G401 (cell line): ENCODE measurements around the gene NME7. TPM values are rescaled to one million over a fixed set of nuclear protein-coding genes. Genes with fewer than 3 reads are reported as not detected.

Source experiments
- DNase-seq: peaks from one replicate; pipeline ENCODE4 v3.0.0-alpha.2; 2015; ENCODE audit warnings: low spot score
- in situ Hi-C: cut with HindIII; loops from 2 replicates; pipeline ENCODE4 v1.10.0; 2016; ENCODE audit warnings: low sequenced_read_pairs, mixed read lengths
- total RNA-seq: library from RNA; depleted of rRNA; stranded (reverse); fragments of >200 nt; shearing (Covaris generic); gene quantifications from 2 replicates; pipeline ENCODE4 v1.2.3, GENCODE V29; 2014

NME7 gene
- total RNA-seq, 1 experiment from 2014 or later: 15.4 TPM

GRCh38 chr1:169117599-169117998 is 250.0 kb downstream of the NME7 start:
- no peak for DNase-seq
- in situ Hi-C loops: no loop called here

DNA sequence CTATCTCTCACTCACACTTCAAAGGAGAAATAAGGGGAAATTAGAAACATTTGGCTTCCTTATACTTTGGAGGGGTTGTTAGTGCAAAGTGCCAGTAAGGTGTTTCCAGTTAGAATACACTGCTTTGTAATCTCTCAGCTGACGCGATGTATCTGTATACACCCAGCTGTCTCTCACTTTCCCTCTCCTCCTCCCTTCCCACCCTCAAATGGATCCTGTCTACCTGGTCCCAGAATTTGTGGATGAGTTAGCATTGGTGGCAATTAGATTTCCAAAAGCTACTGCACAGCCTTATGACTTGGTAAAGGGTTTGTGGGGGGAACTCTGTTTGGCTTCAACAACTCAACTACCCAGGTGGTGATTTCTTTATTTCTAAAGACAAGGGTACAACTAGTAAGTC is 250.6 kb downstream of the NME7 start:
- in situ Hi-C loops: no loop called here
- DNase-seq: no peak

DNA sequence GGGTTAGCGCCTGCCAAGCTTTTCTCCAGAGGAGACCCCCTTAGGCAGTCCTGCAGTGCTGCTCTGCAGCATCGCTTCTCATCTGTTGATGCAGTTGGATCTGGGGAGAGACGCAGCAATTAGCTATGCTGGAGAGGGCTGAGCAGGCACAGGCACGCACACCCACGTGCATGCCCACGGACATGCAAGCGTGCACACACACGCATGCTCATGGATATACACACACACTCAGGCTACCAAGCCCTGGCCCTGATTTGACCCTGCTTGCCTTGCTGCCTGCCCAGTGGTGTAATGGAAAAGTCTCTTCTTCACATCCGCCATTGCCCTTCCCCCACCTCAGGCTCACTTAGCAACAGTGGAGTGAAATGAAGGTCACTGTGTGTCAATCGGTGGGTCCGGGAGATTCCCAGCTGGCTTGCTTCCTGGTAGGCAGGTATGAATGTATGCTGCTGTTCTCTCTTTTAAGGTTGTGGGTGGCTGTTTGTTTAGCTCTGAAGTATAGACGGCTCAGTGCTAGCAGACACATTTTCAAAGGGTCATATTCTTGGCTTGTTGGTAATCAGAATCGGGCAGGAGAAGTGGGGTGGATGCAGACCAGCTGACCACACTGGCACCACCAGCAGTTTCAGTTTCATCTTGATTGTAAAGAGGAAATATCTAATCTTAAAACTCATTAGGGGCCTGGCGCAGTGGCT is 251.6 kb downstream of the NME7 start:
- DNase-seq: no peak

DNA sequence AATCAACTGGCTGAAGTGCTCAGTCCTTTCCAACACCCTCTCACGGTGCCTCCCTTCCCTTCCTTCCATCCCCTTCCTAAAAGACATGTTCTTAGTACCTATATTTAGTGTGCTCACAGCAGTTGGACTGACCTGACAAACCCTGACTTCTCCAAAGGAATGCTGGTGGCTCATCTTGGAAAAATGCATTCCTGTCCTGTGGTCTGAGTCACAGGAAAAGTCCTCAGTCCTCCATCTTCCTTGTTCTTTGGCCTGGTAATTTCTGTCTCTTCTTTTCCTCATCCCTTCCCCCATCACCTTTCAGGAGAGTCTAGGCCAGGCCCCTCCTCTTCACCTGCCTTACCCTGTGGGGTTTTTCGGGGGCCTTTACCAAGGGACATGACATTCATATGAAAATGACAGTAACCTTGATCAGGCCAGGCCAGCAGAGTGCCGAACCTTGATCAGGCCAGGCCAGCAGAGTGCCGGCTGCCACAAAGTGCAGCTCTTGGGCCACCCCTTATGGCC is 253.9 kb downstream of the NME7 start:
- in situ Hi-C loops: no loop called here
- no peak for DNase-seq

More for the DNA sequence above, 251.6 kb downstream of the NME7 start:
- in situ Hi-C loops: no loop called here

DNA sequence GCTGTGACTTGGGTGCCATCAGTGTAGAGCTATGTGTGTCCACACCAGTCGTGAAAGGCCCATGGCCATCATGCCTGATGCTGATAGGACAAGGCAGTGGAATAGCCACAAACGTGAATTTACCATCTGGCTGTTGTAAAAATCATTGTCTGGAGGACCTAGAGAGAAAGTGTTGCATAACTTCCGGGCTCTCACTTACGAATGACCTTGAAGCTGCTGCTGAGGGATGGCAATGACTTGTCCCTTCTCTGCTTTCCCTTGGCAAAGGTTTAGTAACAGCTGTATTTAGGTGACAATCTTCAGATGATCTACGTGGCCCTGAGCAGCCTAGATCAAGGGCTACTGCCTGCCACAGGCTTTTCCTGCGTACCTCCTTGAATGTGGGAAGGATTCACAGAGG is 255.4 kb downstream of the NME7 start:
- in situ Hi-C loops: no loop called here
- no peak for DNase-seq

- DNase-seq: no peak
- in situ Hi-C loops: no loop called here
Measured at GRCh38 chr1:169111472-169111871, 256.1 kb downstream of the NME7 start.

DNA sequence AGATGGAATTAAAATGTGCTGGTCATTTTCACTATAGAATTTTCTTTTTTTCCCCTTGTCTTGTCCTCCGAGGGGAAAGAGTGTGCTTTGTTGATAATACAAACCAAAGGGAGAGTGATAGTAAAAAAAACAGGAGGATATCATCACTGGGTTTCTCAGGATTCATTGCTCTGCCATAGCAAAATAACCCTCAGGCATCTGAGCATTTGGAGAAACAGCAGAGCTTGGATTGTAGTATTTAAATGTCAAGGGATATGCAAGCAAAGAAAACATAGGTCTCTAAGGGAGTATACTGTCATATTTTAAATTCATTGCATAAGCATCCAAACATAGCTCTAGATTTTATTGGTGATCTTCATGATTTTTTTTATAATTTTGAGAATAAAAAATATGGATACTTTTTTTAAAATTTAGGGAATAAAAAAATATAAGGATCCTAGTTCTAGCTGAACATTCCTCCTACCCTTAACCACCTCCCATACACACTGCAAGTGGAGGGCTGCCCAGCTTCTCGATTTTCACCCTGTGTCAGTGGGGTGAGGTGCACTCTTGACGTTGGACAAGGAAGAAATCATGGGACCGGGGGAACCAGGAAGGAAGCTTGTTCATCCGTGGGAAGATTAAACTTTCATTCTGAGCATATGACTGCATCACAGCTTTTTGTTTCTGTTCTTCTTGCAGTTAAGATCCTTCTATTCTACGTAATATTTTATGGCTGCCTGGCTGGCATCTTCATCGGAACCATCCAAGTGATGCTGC is 256.7 kb downstream of the NME7 start:
- DNase-seq: no peak
- in situ Hi-C loops: no loop called here

DNA sequence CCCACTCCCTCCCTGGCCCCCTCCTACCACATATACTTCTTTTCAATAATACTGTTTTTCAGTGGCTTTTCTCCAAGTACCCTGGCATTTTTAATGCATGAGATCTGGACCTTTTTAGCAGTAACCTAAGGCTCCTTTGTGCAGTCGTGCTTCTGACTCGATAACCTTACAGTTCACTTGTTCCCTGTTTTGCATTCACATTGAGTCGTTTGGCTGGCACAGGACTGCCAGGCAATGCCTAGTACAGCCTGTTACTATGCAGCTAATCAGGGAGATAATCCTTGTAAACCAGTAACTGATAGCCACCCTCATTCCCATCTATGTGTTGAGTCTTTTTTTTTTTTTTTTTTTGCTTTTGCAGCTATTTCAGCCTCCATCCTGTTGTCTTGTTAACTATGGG is 257.4 kb downstream of the NME7 start:
- peak; percentile 54 for DNase-seq
- in situ Hi-C loops: no loop called here

DNA sequence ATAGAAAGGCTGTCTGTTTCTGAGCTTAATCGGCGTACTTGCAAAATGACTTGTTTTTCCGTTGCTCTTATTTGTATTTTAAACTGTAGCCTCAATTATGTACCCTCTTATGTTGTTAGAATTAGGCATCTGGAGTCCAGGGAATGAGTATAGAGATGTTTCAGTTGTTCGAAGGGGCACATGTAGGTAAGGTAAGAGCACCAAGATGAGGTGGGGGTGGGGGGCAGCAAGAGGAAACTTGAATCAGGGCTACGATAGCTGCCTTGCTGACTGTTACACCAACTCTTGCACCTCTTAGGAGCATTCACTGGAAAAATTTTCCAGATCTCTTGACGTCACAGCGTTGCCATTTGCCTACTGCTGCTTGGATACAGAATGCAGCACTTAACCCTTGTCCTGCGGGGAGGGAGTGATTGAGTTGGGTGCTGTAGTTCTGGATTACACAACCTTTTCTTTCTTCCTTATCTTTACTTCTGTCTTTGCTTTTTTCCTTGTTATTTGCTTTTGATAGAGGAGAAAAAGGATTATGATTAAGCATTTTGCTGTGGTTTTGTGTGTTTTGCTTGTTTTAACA is 257.9 kb downstream of the NME7 start:
- in situ Hi-C loops: no loop called here
- DNase-seq: peak; percentile 90

- DNase-seq: peak; percentile 74
Measured at GRCh38 chr1:169108863-169109560, 258.6 kb downstream of the NME7 start.

GRCh38 chr1:169108223-169108622 is 259.4 kb downstream of the NME7 start:
- in situ Hi-C loops: no loop called here
- peak; percentile 41 for DNase-seq

More at GRCh38 chr1:169108863-169109560, 258.6 kb downstream of the NME7 start:
- in situ Hi-C loops: no loop called here

DNA sequence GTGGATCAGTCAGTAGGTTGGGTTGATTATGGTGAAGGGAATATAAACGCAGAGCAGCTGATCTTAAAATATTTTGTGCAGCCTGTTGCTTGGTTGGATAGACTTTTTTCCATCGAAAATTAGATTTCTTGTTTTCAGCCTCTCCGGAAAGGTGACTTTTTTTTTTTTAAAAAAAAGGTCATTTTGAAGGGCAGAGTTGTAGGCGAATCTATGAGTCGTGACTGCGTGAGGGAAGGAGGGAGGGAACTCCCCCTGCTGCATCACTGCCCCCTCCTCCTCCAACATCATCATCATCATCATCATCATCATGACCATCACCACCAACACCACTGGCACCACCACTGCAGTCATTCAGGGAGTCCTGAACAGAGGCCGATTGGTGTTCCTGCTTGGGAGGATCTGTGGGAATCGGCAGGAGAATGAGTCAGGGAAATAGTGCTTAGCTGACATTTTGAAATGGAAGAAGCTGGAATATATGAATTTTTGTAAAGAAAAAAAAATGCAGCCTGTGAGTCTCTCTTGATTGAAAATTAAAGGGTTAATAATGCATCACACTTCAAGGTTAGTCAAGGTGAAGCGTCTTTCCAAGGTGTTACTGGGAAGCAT is 259.9 kb downstream of the NME7 start:
- in situ Hi-C loops: no loop called here
- DNase-seq: peak; percentile 46

GRCh38 chr1:169106921-169107602 is 260.5 kb downstream of the NME7 start:
- in situ Hi-C loops: no loop called here
- DNase-seq: peak; percentile 58

DNA sequence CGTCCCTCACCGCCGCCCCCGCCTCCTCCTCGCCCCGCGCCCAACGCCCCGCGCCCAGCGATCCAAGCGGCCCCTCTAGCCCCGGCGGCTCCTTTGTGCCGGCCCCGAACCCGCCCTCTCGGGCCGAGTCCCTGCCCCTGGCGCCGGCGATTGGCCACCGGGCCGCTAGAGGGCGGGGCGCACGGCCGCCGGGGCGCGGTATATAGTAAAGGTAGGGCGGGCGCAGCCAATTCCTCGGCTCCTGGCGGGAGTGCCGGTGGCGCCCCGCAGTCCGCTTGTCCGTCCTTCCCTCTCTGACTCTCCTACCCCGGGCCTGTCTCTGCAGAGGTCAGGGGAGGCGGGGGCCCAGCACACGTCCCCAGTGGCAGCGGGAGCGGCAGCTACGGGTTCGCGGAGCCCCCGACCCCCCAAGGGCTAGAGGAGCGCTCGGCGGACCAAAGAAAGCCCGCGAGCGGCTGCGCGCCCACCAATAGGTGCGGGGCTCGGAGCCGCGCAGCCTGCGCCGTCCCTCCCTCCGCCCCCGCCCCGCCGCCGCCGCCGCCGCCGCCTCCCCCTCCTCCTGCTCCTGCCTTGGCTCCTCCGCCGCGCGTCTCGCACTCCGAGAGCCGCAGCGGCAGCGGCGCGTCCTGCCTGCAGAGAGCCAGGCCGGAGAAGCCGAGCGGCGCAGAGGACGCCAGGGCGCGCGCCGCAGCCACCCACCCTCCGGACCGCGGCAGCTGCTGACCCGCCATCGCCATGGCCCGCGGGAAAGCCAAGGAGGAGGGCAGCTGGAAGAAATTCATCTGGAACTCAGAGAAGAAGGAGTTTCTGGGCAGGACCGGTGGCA is 261.3 kb downstream of the NME7 start, which contains the start of gene ATP1B1:
ATP1B1 (plus strand) TSS at position 596 of the 826 bp plus-strand sequence; CDS start at position 736, 140 bp downstream.
- in situ Hi-C loops: no loop called here

GRCh38 chr1:169105434-169106094 is 262.0 kb downstream of the NME7 start:
- peak; percentile 47 for DNase-seq
- in situ Hi-C loops: no loop called here

More for the DNA sequence above, 261.3 kb downstream of the NME7 start, which contains the start of gene ATP1B1:
- peak; percentile 90 for DNase-seq

GRCh38 chr1:169105087-169105433 is 262.5 kb downstream of the NME7 start:
- in situ Hi-C loops: no loop called here

DNA sequence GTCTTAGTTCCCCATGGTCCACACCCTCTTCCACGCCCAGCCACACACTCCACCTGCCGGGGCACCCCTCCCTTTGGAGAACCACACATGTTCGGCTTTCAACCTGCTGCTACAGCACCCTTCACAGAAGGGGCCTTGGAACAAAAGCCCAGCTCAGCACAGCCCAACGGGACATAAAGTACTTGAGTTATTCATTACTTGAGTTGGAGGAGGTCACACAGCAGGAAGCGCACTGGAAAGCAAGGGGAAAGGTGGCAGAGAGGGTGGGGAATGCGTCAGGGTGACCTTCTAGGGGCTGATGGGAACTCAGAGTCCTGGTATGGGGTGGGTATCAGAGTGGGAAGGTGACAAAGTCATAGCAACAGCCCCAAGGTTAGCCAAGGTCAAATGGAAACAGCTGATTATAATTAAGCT is 264.1 kb downstream of the NME7 start:
- in situ Hi-C loops: no loop called here
- DNase-seq: no peak

More at GRCh38 chr1:169105087-169105433, 262.5 kb downstream of the NME7 start:
- DNase-seq: no peak
